GM12891 (cell line): ENCODE results near the gene ANKRD61.

Source experiments
- PAX5 ChIP-seq: IDR thresholded peaks from 2 replicates; pipeline ENCODE4 v1.6.1; 2011; ENCODE audit warnings: low read length, moderate library complexity, mild to moderate bottlenecking; ENCODE audit not compliant: insufficient read depth, severe bottlenecking
- POLR2A ChIP-seq: IDR thresholded peaks from 2 replicates; pipeline ENCODE4 v1.6.1; 2011; ENCODE audit warnings: low read depth, low read length, control low read depth
- POLR2AphosphoS5 ChIP-seq: IDR thresholded peaks from 2 replicates; pipeline ENCODE4 v1.6.1; 2011; ENCODE audit warnings: low read depth, low read length, control low read depth
- POU2F2 ChIP-seq: IDR thresholded peaks from 2 replicates; pipeline ENCODE4 v1.6.1; 2011; ENCODE audit warnings: low read depth, mild to moderate bottlenecking, control low read depth, low read length, moderate library complexity
- SPI1 ChIP-seq: IDR thresholded peaks from 2 replicates; pipeline ENCODE4 v1.6.1; 2011; ENCODE audit warnings: low read depth, low read length, control low read depth
- TAF1 ChIP-seq: IDR thresholded peaks from 2 replicates; pipeline ENCODE4 v1.6.1; 2011; ENCODE audit warnings: low read depth, low read length, control low read depth

DNA sequence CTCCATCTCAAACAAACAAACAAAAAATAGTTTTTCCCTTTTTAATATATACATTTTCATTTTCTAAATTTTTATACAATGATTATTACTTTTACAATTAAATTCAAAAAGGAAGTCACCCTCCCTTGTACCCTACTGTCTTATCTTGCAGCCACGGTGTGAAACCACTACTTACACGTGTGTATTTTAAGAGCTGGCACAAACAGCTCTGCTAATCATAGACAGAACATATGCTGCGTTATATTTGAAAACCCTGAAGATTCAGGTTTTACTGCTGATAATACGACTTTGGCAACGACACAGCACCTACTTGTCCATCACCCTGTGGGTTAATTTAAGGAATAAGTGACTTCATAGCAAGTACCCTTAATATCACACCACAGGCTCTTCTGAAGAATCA is 991 bp downstream of the ANKRD61 start:
- TF ChIP-seq POLR2AphosphoS5 (no peak), POLR2A (no peak), PAX5 (no peak), TAF1 (no peak), SPI1 (no peak), POU2F2 (no peak)
